GM18511 (cell line): ENCODE data around the gene CAMK2G.

Experiments used
- ATAC-seq: cut with Tn5 transposase; IDR thresholded peaks from one replicate; pipeline ENCODE4 v1.9.1; 2021; ENCODE audit warnings: mild to moderate bottlenecking, moderate library complexity; ENCODE audit not compliant: unreplicated experiment

CAMK2G gene

DNA sequence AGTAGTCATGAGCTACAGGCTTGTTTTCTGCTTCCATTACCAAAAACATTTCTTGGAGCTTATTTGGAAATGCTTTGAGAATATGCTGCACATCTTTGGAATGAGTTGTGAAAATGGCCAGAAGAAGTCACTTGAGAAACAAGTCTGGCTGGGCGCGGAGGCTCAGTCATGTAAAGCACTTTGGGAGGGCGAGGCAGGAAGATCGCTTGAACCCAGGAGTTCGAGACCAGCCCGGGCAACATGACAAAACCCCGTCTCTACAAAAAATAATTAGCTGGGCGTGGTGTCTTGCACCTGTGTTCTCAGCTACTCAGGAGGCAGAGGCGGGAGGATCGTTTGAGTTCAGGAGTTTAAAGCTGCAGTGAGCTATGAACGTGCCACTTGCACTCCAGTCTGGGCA lies 93.4 kb downstream of the CAMK2G start:
- no peak for ATAC-seq

GRCh38 chr10:73780301-73780700 lies 94.1 kb downstream of the CAMK2G start:
- no peak for ATAC-seq

DNA sequence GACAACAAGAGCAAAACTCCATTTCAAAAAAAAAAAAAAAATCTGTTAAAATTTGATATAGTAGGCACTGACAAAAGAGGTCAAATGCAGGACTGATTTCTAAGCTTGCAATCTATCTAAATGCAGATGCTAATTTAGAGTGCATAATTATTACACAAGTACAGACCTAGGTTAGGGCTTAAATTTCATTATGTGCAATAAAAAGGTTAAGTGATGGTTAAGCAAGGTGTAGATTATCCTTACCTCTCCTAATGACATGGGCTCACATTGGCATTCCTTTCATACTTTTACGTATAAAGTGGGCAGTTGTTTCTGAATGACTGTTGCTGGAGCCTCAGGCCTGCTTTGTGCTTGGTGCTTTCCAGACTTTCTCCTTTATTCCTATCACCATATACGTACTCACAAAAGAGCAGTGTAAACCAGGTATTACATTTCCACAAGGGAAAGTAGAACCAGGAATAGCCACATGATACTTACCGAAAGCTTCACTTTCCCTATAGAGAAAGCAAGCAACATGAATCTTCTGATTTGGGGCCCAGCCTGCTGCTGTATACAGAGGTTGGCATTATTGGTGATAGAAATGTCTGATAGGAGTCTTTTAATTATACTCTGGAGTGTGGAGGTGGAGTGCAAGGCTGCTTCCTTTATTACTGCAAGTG lies 94.7 kb downstream of the CAMK2G start:
- ATAC-seq: no peak

- ATAC-seq: no peak
Observed at GRCh38 chr10:73779018-73779417, 95.3 kb downstream of the CAMK2G start.

- no peak for ATAC-seq
Observed at GRCh38 chr10:73774637-73775036, 99.7 kb downstream of the CAMK2G start.

DNA sequence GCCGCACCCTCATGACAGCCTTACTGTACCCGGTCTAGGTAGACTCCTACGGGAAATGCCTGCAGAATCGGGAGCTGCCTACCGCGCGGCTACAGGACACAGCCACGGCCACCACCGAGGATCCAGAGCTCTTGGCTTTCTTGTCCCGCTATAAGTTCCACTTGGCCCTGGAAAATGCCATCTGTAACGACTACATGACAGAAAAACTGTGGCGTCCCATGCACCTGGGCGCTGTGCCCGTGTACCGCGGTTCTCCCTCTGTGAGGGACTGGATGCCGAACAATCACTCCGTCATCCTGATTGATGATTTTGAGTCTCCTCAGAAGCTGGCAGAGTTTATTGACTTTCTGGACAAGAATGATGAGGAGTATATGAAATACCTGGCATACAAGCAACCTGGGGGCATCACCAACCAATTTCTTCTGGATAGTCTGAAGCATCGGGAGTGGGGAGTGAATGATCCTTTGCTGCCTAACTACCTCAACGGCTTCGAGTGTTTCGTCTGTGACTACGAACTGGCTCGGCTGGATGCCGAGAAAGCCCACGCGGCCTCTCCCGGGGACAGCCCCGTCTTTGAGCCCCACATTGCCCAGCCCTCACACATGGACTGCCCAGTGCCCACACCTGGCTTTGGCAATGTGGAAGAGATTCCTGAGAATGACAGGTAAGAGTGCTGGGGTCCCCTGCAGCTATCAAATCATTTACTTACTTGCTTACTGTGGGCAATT lies 101.0 kb downstream of the CAMK2G start:
- no peak for ATAC-seq

DNA sequence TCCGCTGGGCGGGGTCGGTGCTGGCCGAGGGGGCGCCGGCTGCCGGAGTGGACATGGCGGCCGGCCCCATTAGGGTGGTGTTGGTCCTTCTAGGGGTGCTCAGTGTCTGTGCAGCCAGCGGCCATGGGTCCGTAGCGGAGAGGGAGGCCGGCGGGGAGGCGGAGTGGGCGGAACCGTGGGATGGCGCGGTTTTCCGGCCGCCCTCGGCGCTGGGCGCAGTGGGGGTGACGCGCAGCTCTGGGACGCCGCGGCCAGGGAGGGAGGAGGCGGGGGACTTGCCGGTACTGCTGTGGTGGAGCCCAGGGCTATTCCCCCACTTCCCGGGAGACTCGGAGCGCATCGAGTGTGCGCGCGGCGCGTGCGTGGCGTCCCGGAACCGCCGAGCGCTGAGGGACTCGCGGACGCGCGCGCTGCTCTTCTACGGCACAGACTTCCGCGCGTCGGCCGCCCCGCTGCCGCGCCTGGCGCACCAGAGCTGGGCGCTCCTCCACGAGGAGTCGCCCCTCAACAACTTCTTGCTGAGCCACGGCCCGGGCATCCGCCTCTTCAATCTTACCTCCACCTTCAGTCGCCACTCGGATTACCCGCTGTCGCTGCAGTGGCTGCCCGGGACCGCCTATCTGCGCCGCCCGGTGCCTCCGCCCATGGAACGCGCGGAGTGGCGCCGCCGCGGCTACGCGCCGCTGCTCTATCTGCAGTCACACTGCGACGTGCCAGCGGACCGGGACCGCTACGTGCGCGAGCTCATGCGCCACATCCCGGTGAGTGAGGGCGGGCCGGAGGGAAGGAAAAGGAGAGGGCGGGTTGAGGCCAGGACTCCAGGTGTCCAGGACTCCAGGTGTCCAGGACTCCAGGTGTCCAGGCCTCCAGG lies 101.8 kb downstream of the CAMK2G start:
- ATAC-seq: peak; percentile 68

- ATAC-seq: peak; percentile 51
Observed at GRCh38 chr10:73771722-73772280, 102.6 kb downstream of the CAMK2G start.

GRCh38 chr10:73769396-73769795 lies 105.0 kb downstream of the CAMK2G start:
- no peak for ATAC-seq

DNA sequence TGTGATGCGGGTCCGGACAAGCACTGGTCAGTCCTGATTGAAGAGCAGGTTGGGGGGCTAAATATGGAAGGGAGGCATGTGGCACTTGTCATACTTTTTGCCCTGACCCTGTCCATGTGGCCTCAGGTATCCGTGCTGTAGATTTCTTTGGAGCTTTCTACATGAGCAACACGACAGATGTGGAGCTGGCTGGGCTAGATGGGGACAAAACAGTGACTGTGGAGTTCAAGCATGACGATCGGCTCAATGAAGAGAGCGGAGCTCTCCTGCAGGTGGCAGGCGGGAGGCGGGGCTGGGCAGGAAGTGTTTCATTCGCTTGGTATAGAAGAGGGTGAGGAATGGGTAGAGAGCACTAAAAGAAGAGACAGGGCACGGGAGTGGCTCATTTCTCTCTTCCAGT lies 105.5 kb downstream of the CAMK2G start:
- no peak for ATAC-seq

DNA sequence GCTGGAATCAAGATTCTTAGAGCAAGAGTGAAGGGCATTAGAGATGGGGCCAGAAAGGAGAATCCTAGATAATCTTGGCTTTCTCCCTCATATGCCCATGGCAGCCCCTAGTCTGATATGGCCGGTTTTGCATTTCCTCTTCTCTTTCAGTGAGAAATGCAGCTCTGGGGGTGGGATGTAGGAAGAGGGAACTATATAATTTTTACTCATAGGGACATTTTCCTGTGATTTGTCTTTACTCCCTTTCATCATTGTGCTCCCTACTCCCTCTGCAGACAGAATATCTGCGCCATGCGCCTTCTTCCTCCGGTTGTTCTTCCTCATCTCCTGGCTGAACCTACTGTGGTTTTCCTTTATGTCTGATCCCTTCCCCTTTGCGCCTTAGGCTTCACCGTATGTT lies 109.3 kb downstream of the CAMK2G start:
- ATAC-seq: no peak

DNA sequence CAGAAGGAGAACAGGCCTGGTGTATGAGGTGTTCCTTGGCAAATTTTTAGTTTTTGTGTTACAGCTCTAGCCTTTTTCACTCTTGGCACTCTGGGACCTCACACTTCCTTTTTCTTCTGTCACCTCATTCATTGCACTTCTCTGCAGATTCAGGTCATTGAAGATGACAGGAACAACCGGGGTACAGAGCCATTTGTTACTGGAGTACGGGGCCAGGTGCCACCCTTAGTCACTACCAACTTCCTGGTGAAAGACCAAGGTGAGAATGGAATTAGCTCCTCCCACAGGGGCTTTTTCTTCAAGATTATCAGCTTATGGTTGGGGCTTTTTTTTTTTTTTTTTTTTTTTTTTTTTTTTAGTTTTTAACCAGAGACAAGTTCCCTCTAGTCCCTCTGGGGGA lies 111.0 kb downstream of the CAMK2G start:
- ATAC-seq: no peak

- ATAC-seq: no peak
Observed at GRCh38 chr10:73762915-73763314, 111.4 kb downstream of the CAMK2G start.
